Dendritic cell treated with granulocyte-macrophage colony-stimulating factor and Interleukin-4, amounts not matched to agents 40 ng/mL and 50 ng/mL, for 4 days (primary cell): ENCODE measurements around the gene PLXNA2.

Experiments used
- H3K27ac Mint-ChIP-seq: one replicate; pipeline ENCODE4 v1.8.0; 2022; ENCODE audit warnings: mild to moderate bottlenecking, mixed read lengths
- H3K27me3 Mint-ChIP-seq: one replicate; pipeline ENCODE4 v1.8.0; 2022; ENCODE audit warnings: mild to moderate bottlenecking, mixed read lengths
- H3K36me3 Mint-ChIP-seq: one replicate; pipeline ENCODE4 v1.8.0; 2022; ENCODE audit warnings: low read depth, mixed read lengths
- H3K4me1 Mint-ChIP-seq: one replicate; pipeline ENCODE4 v1.8.0; 2022; ENCODE audit warnings: low read depth, mixed read lengths
- H3K4me3 Mint-ChIP-seq: one replicate; pipeline ENCODE4 v1.8.0; 2022; ENCODE audit warnings: mild to moderate bottlenecking, moderate library complexity, mixed read lengths
- H3K9me3 Mint-ChIP-seq: one replicate; pipeline ENCODE4 v1.8.0; 2022; ENCODE audit warnings: mixed read lengths
- intact Hi-C: fragments of 100-400 bp; cut with micrococcal nuclease; formaldehyde crosslinking; loops from one replicate; pipeline ENCODE4 v1.15.0; 2022

The PLXNA2 gene

DNA sequence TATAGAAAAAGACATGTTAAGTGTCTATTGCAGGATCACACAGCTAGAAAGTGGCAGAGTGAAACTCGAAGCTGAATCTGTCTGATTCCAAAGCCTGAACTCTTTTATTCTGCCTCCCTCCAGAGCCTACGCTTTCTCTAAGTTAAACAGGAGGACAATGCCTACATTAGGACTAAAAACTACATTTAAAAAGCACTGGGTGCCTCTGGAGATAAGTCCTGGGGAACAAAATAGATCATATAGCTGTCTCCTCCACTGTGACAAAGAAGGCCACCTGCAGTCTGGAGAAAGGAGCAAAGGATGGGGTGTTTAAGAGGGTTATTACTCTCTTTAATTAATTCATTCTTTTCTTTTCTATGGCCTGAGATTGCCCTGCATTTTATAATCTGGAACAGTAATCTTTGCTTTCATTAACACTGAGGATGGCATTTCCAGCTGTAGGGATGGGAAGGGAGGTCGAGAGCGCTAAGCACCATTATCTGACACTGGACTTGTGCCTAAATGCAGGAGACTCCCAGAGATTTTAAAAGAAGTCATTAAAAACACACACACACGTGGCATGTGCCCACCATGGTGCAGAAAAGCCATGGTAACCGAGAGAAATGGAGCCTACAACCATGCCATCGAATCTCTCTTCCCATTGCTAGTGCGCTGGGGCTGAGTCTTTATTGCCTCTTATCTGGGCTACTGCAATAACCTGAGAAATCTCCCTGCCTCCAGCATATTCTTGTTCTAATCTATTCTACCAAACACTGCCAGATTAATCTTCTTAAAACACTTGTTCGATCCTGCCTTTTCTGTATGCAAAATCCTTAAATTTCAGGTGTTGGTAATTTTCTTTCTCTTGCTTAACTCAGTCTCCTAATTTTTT lies 92.2 kb downstream of the PLXNA2 start:
- peaks cover 7% of the 10 kb centered on the region for H3K27me3 Mint-ChIP-seq
- H3K36me3 Mint-ChIP-seq, result no peaks in the 10 kb centered on the region
- H3K4me3 Mint-ChIP-seq, result no peak overlapping the region
- no peaks in the 10 kb centered on the region for H3K4me1 Mint-ChIP-seq
- H3K27ac Mint-ChIP-seq, result no peak overlapping the region
- no peaks in the 10 kb centered on the region for H3K9me3 Mint-ChIP-seq
- intact Hi-C loops, result no loop called here

DNA sequence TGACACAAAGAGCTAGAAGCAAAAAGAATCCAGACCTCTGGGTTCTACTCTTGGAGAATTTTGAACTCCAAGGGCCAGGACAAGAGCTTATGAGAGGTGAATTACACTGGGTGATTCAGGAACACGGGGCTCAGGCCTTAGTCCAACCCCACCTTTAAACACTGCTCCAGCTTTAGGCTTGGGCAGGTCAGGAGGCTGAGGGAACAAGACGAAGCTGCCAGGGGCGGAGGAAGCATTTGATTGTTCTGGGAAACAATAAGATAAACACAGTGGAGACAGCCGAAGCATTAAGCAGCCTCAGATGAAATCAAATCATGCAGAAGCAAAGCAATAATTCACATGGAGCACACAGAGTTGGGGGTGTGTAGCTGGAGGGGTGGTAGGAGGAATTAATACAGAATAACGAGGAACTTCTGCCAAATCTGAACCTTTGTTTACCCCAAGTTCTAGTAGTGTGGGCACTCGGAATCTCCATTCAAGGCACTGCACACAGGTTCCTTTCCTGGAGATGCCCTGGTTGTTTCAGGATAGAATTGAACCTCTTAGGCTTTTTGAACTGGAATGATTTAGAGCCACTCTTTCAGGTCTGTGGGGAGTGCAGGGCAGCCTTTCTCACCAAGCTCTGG lies 93.2 kb downstream of the PLXNA2 start:
- peaks cover 7% of the 10 kb centered on the region for H3K27me3 Mint-ChIP-seq
- no peaks in the 10 kb centered on the region for H3K4me1 Mint-ChIP-seq
- no peak overlapping the region for H3K4me3 Mint-ChIP-seq
- no peaks in the 10 kb centered on the region for H3K9me3 Mint-ChIP-seq
- no peaks in the 10 kb centered on the region for H3K36me3 Mint-ChIP-seq
- no peak overlapping the region for H3K27ac Mint-ChIP-seq
- intact Hi-C loops, result no loop called here

DNA sequence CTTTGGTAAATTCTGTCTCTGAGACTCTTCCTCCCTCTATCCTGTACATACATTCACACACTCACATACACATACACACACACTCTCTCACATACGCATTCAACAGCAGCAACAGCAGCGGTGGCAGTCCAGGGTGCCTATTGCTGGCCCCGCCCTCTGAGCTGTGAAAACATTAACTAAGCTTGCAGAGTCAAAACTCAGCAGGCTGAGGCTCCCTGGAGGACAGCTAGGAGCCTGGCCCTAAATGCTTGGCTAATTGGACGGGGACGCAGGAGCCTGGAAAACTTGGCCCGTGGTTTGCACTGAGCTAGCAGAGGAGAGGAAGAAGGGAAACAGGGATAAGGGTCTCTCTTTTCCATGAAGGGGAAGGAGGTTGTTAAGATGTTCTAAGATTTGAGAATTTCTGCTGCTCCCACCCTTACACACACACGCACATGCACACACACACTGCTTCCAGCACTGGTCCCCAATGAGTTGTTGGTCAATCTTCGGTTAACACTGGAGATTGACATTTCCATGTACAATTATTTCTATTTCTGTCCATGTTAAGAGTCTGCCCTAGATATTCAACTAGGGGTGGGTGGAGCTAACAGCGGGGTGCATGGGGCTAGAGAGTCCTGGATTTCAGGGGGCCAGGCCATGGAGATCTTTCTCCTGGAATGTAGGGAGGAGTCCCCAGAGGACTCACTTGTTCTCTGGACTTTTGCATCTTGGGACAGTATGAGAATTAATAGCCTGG lies 94.2 kb downstream of the PLXNA2 start:
- no peak overlapping the region for H3K27ac Mint-ChIP-seq
- H3K27me3 Mint-ChIP-seq, result peaks cover 6% of the 10 kb centered on the region
- no peaks in the 10 kb centered on the region for H3K4me1 Mint-ChIP-seq
- intact Hi-C loops, result no loop called here
- H3K36me3 Mint-ChIP-seq, result no peaks in the 10 kb centered on the region
- H3K9me3 Mint-ChIP-seq, result no peaks in the 10 kb centered on the region
- H3K4me3 Mint-ChIP-seq, result no peak overlapping the region

DNA sequence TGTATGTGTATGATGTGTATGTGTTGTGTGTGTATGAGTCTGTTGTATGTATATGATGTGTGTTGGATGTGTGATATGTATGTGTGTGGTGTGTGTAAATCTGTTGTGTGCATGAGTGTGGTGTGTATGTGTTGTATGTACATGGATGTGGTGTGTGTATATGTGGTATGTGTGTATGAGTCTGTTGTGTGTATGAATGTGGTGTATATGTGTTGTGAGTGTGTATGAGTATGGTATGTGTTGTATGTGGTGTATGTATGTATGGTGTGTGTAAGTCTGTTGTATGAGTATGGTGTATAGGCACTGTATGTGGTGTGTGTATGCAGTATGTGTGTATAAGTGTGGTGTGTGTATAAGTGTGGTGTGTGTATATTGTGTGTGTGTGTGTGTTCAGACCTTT lies 95.0 kb downstream of the PLXNA2 start:
- intact Hi-C loops, result no loop called here
- no peak overlapping the region for H3K4me3 Mint-ChIP-seq

DNA sequence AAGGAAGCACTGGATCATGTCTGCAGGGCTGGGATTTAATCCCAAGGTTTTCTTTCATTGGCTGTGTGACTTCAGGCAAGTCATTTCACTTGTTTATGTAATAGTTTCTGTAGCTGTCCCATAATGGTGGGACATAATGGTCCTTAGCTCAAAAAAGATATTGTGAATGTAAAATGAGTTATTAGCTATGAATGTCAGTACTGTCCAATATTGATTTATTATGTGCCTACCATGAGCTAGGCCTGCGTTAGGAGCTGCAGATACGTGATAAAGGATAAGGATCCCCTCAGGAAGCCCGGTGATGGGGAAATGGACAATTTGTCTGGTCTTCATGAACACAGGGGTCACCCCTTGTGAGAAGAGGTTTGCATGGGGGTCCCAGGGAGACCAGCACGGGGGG lies 95.8 kb downstream of the PLXNA2 start:
- H3K4me1 Mint-ChIP-seq, result no peaks in the 10 kb centered on the region
- H3K36me3 Mint-ChIP-seq, result no peaks in the 10 kb centered on the region
- H3K4me3 Mint-ChIP-seq, result no peak overlapping the region
- H3K9me3 Mint-ChIP-seq, result no peaks in the 10 kb centered on the region
- intact Hi-C loops, result no loop called here
- H3K27ac Mint-ChIP-seq, result no peak overlapping the region
- H3K27me3 Mint-ChIP-seq, result no peaks in the 10 kb centered on the region

More for the DNA sequence above, 95.0 kb downstream of the PLXNA2 start:
- no peak overlapping the region for H3K27ac Mint-ChIP-seq
- H3K9me3 Mint-ChIP-seq, result no peaks in the 10 kb centered on the region
- H3K27me3 Mint-ChIP-seq, result peaks cover 2% of the 10 kb centered on the region
- no peaks in the 10 kb centered on the region for H3K36me3 Mint-ChIP-seq
- H3K4me1 Mint-ChIP-seq, result no peaks in the 10 kb centered on the region

DNA sequence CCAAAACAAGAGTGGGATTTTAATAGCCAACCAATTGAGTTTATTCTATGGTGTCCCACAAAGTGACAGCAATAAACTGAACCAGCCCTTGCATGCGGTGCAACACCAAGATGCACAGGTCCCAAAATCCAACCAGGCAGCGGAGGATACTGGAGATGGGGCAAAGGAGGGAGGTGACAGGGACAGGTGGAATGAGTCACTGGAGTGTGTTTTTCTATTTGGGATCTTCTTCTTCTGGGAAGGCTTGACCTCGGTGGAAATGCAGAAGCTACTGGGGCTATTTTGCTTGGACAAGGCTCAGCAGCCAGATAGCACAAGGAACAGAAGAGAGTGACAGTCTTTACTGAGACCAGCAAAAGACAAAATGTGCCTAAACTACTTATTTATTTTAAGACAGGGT lies 97.5 kb downstream of the PLXNA2 start:
- H3K4me3 Mint-ChIP-seq, result no peak overlapping the region
- intact Hi-C loops, result no loop called here
- no peaks in the 10 kb centered on the region for H3K27me3 Mint-ChIP-seq
- H3K36me3 Mint-ChIP-seq, result no peaks in the 10 kb centered on the region
- H3K4me1 Mint-ChIP-seq, result no peaks in the 10 kb centered on the region
- H3K9me3 Mint-ChIP-seq, result no peaks in the 10 kb centered on the region
- no peak overlapping the region for H3K27ac Mint-ChIP-seq

DNA sequence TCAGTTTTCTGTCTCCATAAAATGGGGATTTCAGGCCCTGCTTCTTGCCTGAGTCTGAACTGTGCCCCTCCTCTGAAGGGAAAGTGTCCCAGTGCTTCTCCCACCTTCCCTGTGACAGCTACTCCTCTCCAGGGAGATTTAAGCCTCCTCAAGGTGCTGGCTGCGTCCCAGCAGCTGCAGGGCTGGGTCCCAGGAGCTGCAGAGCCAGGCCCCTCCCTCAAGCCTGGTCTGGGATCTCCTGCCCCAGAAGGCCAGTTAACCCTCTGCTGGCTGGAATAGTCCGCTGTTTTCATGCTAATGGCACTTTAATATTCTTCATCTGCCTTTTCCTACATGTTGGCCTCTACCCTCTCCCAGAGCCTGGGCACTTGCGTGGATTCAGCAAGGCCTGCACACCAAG lies 99.0 kb downstream of the PLXNA2 start:
- Mint-ChIP-seq H3K4me1 (no peaks in the 10 kb centered on the region), H3K9me3 (no peaks in the 10 kb centered on the region), H3K36me3 (no peaks in the 10 kb centered on the region), H3K27ac (no peak overlapping the region), H3K4me3 (no peak overlapping the region), H3K27me3 (no peaks in the 10 kb centered on the region)
- intact Hi-C loops, result no loop called here

DNA sequence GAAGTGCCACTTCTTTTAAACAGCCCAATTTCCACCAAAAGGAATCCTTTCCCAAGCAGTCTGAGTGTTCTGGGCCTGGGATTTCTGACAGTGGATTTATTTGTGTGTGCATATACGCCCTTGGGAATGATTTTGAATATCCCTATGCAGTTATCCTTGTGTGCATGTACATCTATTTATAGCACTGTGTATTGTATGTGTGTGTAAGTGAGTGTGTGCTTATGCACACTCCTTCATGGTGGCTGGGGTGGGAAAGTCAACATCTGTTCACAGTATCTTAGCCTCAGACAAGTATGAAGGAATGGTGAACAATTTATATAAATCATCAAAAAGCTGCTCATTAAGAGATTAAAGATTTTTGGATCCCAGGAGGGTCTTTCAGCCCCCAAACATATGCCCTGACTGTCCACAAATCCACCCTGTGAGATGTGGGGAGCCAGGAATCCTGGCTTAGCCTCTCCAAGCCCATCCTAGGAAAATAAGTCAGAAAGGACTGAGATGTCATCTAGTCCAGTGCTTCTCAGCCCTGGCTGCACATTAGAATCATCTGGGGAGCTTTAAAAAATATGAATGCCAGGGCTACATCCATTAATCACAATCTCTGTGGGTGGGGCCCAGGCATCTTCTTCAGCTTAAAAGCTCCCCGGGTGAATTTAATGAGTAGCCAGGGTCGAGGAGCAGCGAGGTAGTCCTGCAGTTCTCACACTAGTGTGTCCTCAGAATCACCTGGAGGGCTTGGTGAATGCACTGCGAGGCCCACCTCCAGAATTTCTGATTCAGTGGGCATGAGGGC lies 101.4 kb downstream of the PLXNA2 start:
- Mint-ChIP-seq H3K4me3 (no peak overlapping the region), H3K27me3 (no peaks in the 10 kb centered on the region), H3K36me3 (no peaks in the 10 kb centered on the region), H3K4me1 (peaks cover 4% of the 10 kb centered on the region), H3K9me3 (no peaks in the 10 kb centered on the region), H3K27ac (no peak overlapping the region)
- intact Hi-C loops, result no loop called here

DNA sequence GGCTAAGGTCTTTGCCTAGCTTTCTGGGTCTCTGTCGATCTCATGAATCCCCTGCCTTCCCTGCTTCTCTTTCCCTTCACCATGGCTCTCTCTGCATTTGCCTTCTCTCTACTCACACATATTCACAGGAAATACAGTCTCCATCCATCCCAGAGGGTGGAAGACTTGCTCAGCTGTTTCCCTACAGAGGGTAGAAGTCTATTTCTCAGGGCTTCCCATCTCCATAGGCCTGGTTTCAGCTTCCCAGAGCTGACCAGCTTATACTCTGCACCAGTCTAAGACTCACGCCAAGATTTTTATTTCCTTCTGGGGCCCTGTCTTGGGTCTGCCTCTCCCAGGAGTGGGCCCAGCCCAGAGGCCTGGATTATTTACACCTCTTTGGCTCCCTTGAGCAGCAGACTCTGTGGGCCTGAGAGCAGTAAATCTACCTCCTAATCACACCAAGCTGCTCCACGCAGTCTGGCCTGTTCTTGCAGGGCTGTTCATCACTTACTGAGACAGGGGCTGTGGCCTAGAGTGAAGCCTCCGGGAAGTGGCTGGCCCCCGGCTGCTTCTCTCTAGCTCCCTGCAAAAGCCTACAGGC lies 102.5 kb downstream of the PLXNA2 start:
- intact Hi-C loops, result no loop called here
- peaks cover 4% of the 10 kb centered on the region for H3K4me1 Mint-ChIP-seq
- no peaks in the 10 kb centered on the region for H3K9me3 Mint-ChIP-seq
- H3K27ac Mint-ChIP-seq, result no peak overlapping the region
- H3K36me3 Mint-ChIP-seq, result no peaks in the 10 kb centered on the region
- H3K27me3 Mint-ChIP-seq, result no peaks in the 10 kb centered on the region
- no peak overlapping the region for H3K4me3 Mint-ChIP-seq

DNA sequence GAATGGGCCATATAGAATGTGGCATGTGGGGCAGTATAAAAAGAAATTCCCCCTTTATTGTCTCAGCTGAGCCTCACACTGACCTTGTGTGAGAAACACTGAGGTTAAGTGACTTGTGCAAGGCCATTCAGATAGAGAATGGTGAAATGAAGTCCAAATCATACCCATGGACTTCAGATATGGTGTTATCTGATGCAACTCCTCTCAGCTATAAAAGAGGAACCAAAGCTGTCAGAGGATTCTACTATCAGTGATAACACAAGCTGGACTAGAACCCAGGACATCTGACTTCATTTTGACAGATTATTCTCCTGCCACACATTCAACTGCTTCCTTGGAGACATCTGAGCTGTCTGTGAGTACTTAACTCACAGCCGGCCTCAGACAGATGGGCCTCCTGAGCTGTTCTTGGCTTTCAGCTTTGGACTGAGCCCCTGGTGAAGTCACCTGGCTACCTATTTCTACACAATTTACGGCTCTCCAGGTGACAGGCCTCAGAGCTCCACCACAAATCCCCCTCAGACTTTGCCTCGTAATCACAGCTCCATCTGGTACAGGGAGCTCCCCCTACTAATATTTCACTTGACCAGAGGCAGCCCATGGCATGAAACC lies 104.6 kb downstream of the PLXNA2 start:
- no peaks in the 10 kb centered on the region for H3K9me3 Mint-ChIP-seq
- H3K27me3 Mint-ChIP-seq, result no peaks in the 10 kb centered on the region
- H3K36me3 Mint-ChIP-seq, result no peaks in the 10 kb centered on the region
- no peak overlapping the region for H3K27ac Mint-ChIP-seq
- H3K4me3 Mint-ChIP-seq, result no peak overlapping the region
- intact Hi-C loops, result no loop called here
- H3K4me1 Mint-ChIP-seq, result peaks cover 10% of the 10 kb centered on the region

DNA sequence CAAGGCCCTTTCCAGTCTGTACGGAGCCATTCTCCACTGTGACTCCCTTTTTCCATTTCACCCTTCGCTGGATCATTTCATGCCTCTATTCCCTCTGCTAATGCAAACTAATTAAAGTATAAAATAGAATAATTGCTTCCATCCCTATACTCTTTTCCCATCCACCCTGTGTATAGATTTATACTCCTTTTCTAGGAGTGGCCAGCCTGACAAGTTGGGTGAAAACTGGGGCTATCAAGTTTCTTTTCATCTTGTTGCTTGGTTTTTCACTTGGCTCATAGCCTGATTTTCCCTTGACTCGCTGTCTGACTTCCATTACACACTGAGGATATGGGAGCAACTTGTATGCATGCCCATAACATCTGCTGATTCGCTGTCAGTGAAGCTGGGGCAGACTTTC lies 107.0 kb downstream of the PLXNA2 start:
- Mint-ChIP-seq H3K4me1 (peaks cover 11% of the 10 kb centered on the region), H3K27ac (no peak overlapping the region), H3K27me3 (peaks cover 1% of the 10 kb centered on the region), H3K9me3 (no peaks in the 10 kb centered on the region), H3K4me3 (no peak overlapping the region), H3K36me3 (no peaks in the 10 kb centered on the region)
- intact Hi-C loops, result no loop called here

DNA sequence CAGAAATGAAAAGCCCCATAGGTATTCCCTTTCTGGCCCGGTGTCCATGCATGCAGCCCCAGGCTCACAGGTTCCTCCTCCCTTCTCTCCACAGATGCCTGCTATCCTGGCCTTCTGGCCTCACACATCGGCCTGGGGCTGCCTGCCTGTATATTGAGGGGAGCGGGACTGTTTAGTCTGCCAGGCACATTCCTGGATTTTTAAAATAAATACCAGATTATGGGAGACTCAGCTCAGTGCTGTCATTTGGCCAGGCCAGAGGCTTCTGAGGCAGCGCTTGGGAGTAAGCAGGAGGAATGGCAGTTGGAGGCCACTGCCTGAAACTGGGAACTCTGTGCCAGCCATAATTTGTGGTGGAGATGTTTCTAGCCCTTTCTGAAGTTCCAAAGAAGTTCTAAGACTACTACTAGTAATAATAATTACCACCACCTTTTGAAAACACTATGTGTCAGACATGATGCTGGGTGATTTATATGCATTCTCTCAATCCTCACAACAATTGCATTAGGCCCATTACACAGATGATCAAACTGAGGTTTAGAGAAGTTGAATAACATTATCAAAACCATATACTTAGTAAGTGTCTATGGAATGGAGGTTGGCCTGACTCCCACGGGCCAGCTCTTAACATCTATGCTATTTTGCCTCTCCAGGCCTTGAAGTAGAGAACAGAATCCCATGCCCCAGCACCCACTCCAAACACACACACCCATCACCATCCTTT lies 107.6 kb downstream of the PLXNA2 start:
- Mint-ChIP-seq H3K9me3 (no peaks in the 10 kb centered on the region), H3K36me3 (no peaks in the 10 kb centered on the region), H3K4me3 (no peak overlapping the region), H3K27ac (no peak overlapping the region), H3K27me3 (peaks cover 7% of the 10 kb centered on the region), H3K4me1 (peaks cover 16% of the 10 kb centered on the region)
- intact Hi-C loops, result no loop called here

DNA sequence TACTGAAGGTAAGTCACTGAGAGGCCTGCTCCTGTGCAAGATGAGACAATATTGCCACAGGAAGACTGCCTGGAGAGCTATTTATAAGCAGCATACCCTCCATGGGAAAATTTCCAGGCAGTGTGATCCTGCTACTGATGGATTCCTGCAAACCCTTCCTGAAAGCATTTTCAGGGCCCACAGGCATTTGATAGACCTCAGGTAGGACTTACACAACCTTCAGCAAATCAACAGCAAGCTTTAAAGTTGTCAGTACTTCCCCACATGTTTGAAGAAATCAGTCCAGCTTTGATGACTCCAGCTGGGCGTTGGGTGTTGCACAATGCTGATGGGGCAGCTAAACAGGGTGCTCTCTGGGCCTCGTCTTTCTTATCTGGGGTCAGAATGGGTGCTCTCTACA lies 108.8 kb downstream of the PLXNA2 start:
- Mint-ChIP-seq H3K36me3 (no peaks in the 10 kb centered on the region), H3K4me1 (peaks cover 16% of the 10 kb centered on the region), H3K9me3 (no peaks in the 10 kb centered on the region), H3K4me3 (no peak overlapping the region), H3K27ac (no peak overlapping the region), H3K27me3 (peaks cover 17% of the 10 kb centered on the region)
- intact Hi-C loops, result no loop called here
